GM21390 (cell line): ENCODE measurements around the gene CSKMT.

ENCODE experiments used
- ATAC-seq: cut with Tn5 transposase; IDR thresholded peaks from one replicate; pipeline ENCODE4 v1.9.1; 2021; ENCODE audit not compliant: unreplicated experiment

The CSKMT gene

GRCh38 chr11:62715150-62716130 is 50.3 kb downstream of the CSKMT start:
- no peak for ATAC-seq

DNA sequence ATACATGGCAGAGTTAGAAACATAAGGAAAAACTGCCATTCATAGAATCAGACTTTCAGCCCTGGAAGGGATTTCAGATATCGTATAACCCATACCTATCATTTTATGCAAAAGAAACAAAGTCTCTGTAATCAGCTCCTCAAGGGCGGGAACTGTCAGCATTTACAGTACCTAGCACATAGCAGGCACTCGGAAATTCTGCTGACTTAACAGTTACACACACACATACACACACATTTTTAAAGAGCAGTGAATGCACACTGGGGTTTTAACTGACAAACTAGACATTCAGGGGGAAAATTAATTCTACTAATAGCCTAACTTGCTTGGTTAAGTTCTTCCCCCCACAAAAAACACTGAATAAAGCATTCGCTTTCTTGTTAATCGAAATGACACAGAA is 51.1 kb downstream of the CSKMT start:
- no peak for ATAC-seq

DNA sequence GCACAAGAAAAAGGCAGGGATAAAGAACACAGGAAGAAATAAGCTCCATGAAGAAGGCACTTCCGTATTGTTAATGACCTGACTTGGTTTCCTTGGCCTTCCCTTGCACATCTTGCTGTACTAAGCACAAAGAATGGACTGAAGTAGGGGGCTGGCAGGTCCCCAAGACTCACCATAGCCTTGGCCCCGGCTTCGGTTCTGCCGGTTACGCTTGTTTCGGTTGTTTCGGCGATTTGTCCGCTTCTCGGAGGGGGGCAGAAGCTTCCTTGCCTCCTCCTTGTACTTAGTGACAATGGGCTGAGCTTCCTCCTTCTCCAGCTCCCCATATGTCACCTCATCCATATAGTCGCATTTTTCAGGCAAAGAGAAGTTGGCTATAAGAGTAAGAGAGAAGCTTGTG is 51.7 kb downstream of the CSKMT start:
- ATAC-seq = no peak
